Upper lobe of right lung (tissue), 1 donor: ENCODE measurements around the gene GALNT17. TPM values are rescaled to one million over a fixed set of nuclear protein-coding genes. Genes with fewer than 3 reads are reported as not detected.

Experiments used
- ATAC-seq: fragments of 200-7000 bp; cut with Tn5 transposase; one replicate; pipeline ENCODE4 v1.9.1; 2020; ENCODE audit warnings: mild to moderate bottlenecking, moderate library complexity
- DNase-seq: peaks from one replicate; pipeline ENCODE4 v3.0.0-alpha.2; 2020
- H3K27ac ChIP-seq: fragments of 200-600 bp; one replicate; pipeline ENCODE4 v1.8.0; 2022
- H3K27me3 ChIP-seq: fragments of 200-600 bp; one replicate; pipeline ENCODE4 v1.8.0; 2022; ENCODE audit warnings: mild to moderate bottlenecking
- H3K36me3 ChIP-seq: fragments of 200-600 bp; one replicate; pipeline ENCODE4 v1.8.0; 2022
- H3K4me1 ChIP-seq: fragments of 200-600 bp; one replicate; pipeline ENCODE4 v1.8.0; 2022
- H3K4me3 ChIP-seq: fragments of 200-600 bp; one replicate; pipeline ENCODE4 v1.8.0; 2022; ENCODE audit warnings: mild to moderate bottlenecking
- H3K9me3 ChIP-seq: fragments of 200-600 bp; one replicate; pipeline ENCODE4 v1.8.0; 2022
- intact Hi-C: fragments of 100-400 bp; cut with DNase I; formaldehyde crosslinking; loops from one replicate; pipeline ENCODE4 v1.11.0; 2022
- total RNA-seq: library from RNA; stranded (reverse); fragmentation: NEBNext Ultra II Directional; extraction: Animal tissue kit (Norgen Biotek cat#: 25700); gene quantifications from one replicate; pipeline ENCODE4 v1.2.1, GENCODE V29; 2021
- TF ChIP-seq, protein P1 (sequence below): fragments of 200-600 bp; IDR thresholded peaks from one replicate; pipeline ENCODE4 v1.8.0; 2022; ENCODE audit warnings: antibody characterized with exemption
- donor health status: DM: no; HTN: yes; CAD: no; lungs with severe emphysema.

Gene GALNT17
- total RNA-seq, 1 donor from 2014 or later, result 7.1 TPM

DNA sequence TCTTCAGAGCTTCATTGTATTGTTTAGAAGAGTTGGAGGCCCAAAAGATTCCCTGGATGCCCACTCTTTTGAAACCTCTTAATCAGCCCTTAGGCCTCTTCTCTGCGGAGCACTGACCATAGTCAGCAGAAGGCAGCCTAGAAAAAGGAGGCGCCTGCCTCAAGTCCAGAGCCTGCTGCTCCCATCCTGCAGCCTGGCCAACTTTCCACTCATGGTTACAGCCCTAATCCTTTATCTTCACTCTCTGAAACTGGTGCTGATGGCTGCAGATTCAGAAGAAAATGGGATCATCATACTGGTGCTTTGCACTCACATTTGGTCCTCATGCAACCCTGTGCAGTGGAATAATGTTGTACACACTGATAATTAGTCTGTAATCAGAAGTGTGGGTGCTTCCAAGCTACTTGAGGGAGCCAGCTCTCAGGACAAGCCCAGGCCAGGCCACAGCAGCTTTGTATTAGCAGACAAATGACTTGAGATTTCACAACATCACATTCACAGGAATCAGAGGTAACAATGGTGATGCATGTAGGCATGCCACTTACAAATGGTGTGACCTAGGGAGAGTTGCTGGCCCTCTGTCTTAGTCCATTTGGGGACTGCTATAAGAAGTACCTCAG lies 272.9 kb downstream of the GALNT17 start:
- H3K4me1 ChIP-seq, result no peaks in the 10 kb centered on the region

DNA sequence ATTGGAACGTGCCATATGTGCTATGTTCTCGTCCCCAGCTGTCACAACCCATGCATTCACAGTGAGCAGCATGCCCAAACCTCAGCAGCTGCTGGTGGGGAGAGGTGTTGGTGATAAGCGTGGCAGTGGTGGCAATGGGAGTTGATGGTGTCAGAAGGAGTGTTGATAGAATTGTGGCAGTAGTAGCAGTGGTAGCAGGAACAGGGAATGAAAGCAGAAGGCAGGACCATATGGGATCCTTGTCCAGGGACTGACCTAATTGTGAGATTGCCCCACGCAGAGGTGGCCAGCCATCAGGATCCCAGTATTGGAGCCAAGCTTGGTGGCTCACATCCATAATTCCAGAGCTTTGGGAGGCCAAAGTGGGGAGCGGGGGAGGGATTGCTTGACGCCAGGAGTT lies 276.3 kb downstream of the GALNT17 start:
- Histone ChIP-seq H3K4me1 (no peaks in the 10 kb centered on the region), H3K27ac (no peak overlapping the region), H3K27me3 (no peaks in the 10 kb centered on the region), H3K4me3 (no peak overlapping the region), H3K9me3 (peaks cover 6% of the 10 kb centered on the region), H3K36me3 (no peaks in the 10 kb centered on the region)
- TF ChIP-seq, protein P1, sequence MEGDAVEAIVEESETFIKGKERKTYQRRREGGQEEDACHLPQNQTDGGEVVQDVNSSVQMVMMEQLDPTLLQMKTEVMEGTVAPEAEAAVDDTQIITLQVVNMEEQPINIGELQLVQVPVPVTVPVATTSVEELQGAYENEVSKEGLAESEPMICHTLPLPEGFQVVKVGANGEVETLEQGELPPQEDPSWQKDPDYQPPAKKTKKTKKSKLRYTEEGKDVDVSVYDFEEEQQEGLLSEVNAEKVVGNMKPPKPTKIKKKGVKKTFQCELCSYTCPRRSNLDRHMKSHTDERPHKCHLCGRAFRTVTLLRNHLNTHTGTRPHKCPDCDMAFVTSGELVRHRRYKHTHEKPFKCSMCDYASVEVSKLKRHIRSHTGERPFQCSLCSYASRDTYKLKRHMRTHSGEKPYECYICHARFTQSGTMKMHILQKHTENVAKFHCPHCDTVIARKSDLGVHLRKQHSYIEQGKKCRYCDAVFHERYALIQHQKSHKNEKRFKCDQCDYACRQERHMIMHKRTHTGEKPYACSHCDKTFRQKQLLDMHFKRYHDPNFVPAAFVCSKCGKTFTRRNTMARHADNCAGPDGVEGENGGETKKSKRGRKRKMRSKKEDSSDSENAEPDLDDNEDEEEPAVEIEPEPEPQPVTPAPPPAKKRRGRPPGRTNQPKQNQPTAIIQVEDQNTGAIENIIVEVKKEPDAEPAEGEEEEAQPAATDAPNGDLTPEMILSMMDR, result no peak
- ATAC-seq (peak; percentile 69), DNase-seq (no peak)
- intact Hi-C loops, result no loop called here

More for the DNA sequence above, 272.9 kb downstream of the GALNT17 start:
- no peaks in the 10 kb centered on the region for H3K27me3 ChIP-seq
- DNase-seq, result no peak
- no peaks in the 10 kb centered on the region for H3K36me3 ChIP-seq
- TF ChIP-seq, protein P1, result no peak
- H3K4me3 ChIP-seq, result no peak overlapping the region
- H3K9me3 ChIP-seq, result peaks cover 6% of the 10 kb centered on the region
- H3K27ac ChIP-seq, result no peak overlapping the region
- ATAC-seq, result no peak
- intact Hi-C loops, result no loop called here

DNA sequence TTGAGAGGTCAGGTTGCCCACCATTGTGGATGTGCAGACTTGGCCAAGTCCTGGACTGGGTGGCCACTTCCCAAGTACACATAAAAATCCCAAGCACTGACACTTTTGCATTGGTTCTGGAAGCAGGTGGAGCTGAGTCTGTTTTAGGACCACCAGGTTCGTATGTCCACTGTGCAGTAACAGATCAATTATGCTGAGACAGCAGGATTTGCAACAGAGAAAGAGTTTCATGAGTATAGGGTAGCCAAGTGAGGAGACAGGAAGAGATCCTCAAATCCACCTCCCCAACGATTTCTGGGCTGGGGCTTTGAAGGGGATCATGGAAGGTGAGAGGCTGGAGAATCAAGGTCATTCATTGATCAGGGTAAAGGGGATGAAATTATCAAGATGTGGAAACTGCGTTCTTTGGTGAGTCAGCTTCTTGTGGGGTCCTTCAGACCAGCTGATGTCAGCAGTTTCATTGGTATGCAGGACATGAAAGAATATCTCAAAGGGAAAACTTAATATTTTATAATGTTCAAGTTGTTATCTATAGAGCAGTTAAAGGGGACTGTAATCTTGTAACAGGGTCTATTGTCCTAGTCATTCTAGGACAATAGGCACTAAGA lies 277.7 kb downstream of the GALNT17 start:
- DNase-seq (no peak), ATAC-seq (no peak)
- intact Hi-C loops, result no loop called here
- H3K27me3 ChIP-seq, result no peaks in the 10 kb centered on the region
- peaks cover 6% of the 10 kb centered on the region for H3K9me3 ChIP-seq
- H3K36me3 ChIP-seq, result no peaks in the 10 kb centered on the region
- no peaks in the 10 kb centered on the region for H3K4me1 ChIP-seq
- H3K4me3 ChIP-seq, result no peak overlapping the region
- TF ChIP-seq, protein P1, result no peak
- H3K27ac ChIP-seq, result no peak overlapping the region

DNA sequence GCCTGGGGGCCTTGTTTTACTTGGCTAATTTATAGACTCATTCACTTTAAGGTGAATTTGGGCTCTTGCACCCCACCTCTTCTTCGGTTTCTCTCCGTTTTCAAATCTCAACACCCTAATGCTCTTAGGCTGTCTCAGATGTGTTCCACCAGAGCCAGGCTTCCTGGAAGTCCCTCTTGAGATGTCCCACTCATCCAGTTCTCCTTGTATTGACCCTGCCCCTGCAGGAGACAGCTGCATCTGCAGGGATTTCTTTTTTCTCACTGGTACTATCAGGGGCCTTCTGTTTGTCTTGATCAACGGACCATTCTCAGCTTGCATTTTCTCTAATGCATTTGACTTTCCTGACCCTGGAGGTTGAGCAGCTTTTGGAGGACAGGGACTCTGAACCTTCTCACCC lies 279.5 kb downstream of the GALNT17 start:
- no peaks in the 10 kb centered on the region for H3K36me3 ChIP-seq
- TF ChIP-seq, protein P1, result no peak
- intact Hi-C loops, result no loop called here

GRCh38 chr7:71414490-71414889 lies 282.5 kb downstream of the GALNT17 start:
- H3K4me1 ChIP-seq, result no peaks in the 10 kb centered on the region
- no peak overlapping the region for H3K27ac ChIP-seq
- TF ChIP-seq, protein P1, result no peak
- no peaks in the 10 kb centered on the region for H3K36me3 ChIP-seq
- intact Hi-C loops, result no loop called here
- H3K27me3 ChIP-seq, result no peaks in the 10 kb centered on the region
- peaks cover 4% of the 10 kb centered on the region for H3K9me3 ChIP-seq
- ATAC-seq (no peak), DNase-seq (no peak)
- H3K4me3 ChIP-seq, result no peak overlapping the region

More for the DNA sequence above, 279.5 kb downstream of the GALNT17 start:
- H3K27ac ChIP-seq, result no peak overlapping the region
- DNase-seq (no peak), ATAC-seq (no peak)
- no peak overlapping the region for H3K4me3 ChIP-seq
- peaks cover 6% of the 10 kb centered on the region for H3K9me3 ChIP-seq
- H3K4me1 ChIP-seq, result no peaks in the 10 kb centered on the region
- H3K27me3 ChIP-seq, result no peaks in the 10 kb centered on the region
